ENCODE data around the gene SPAG7. TPM values are rescaled to one million over a fixed set of nuclear protein-coding genes. Genes with fewer than 3 reads are reported as not detected.

SPAG7 gene
- polyA plus RNA-seq, 1 donor (not counting 4 experiments of a cell fraction or from before 2014, with no cell fraction given) = 65.7 TPM

- Histone ChIP-seq H3K4me1 (ENCODE audit: control insufficient read depth, extremely low read depth, insufficient read depth, low read length) (peaks cover 20% of the 10 kb centered on the region), H3K9ac (ENCODE audit: control insufficient read depth, extremely low read depth, insufficient read depth, low read length) (no peak overlapping the region), H2AFZ (ENCODE audit: control insufficient read depth, low read length) (no peak overlapping the region), H4K20me1 (ENCODE audit: control insufficient read depth, extremely low read depth, insufficient read depth, low read length) (no peaks in the 10 kb centered on the region), H3K4me2 (ENCODE audit: control insufficient read depth, extremely low read depth, insufficient read depth, low read depth, low read length) (no peak overlapping the region), H3K36me3 (ENCODE audit: control insufficient read depth in 2 of 2, extremely low read depth in 1 of 2, insufficient read depth in 2 of 2, low read length in 2 of 2) (peaks cover 25 to 44% of the 10 kb centered on the region in 2 experiments), H3K9me1 (ENCODE audit: control insufficient read depth, extremely low read depth, insufficient read depth, low read length) (no peaks in the 10 kb centered on the region), H3K79me2 (ENCODE audit: control insufficient read depth, insufficient read depth, low read length) (no peaks in the 10 kb centered on the region), H3K9me3 (ENCODE audit: control insufficient read depth, low read depth, low read length) (no peaks in the 10 kb centered on the region), H3K27ac (ENCODE audit: control insufficient read depth, insufficient read depth, low read length) (no peak overlapping the region), H3K27me3 (ENCODE audit: control insufficient read depth, extremely low read depth, insufficient read depth, low read length) (no peaks in the 10 kb centered on the region), H3K4me3 (ENCODE audit: control insufficient read depth in 2 of 3, extremely low read depth in 1 of 3, insufficient read depth in 2 of 3, low read depth in 1 of 3, low read length in 3 of 3) (no peak overlapping the region)
- no peak for TF ChIP-seq EZH2 (IDR thresholded peaks at IDR 0.05; ENCODE audit: low read length)
- DNase-seq (ENCODE audit: low read depth, low spot score) (no peak), FAIRE-seq (no peak)
- dilution Hi-C loops (cut with MboI; ENCODE audit: extremely low pct_ligation_motif_present, low sequenced_read_pairs) = no loop called here
Observed at GRCh38 chr17:4972322-4972721, 4.7 kb upstream of the SPAG7 start.

- peaks cover 25 to 39% of the 10 kb centered on the region in 2 experiments for H3K36me3 ChIP-seq (ENCODE audit: control insufficient read depth in 2 of 2, extremely low read depth in 1 of 2, insufficient read depth in 2 of 2, low read length in 2 of 2)
- no peak overlapping the region for H3K9ac ChIP-seq (ENCODE audit: control insufficient read depth, extremely low read depth, insufficient read depth, low read length)
- H3K27me3 ChIP-seq (ENCODE audit: control insufficient read depth, extremely low read depth, insufficient read depth, low read length) = no peaks in the 10 kb centered on the region
- H3K4me2 ChIP-seq (ENCODE audit: control insufficient read depth, extremely low read depth, insufficient read depth, low read depth, low read length) = no peak overlapping the region
- no peaks in the 10 kb centered on the region for H3K9me3 ChIP-seq (ENCODE audit: control insufficient read depth, low read depth, low read length)
- no peak for DNase-seq (ENCODE audit: low read depth, low spot score)
- FAIRE-seq = no peak
- H3K27ac ChIP-seq (ENCODE audit: control insufficient read depth, insufficient read depth, low read length) = no peak overlapping the region
- H3K79me2 ChIP-seq (ENCODE audit: control insufficient read depth, insufficient read depth, low read length) = no peaks in the 10 kb centered on the region
- dilution Hi-C loops (cut with MboI; ENCODE audit: extremely low pct_ligation_motif_present, low sequenced_read_pairs) = no loop called here
- no peaks in the 10 kb centered on the region for H3K9me1 ChIP-seq (ENCODE audit: control insufficient read depth, extremely low read depth, insufficient read depth, low read length)
- no peaks in the 10 kb centered on the region for H4K20me1 ChIP-seq (ENCODE audit: control insufficient read depth, extremely low read depth, insufficient read depth, low read length)
- H3K4me1 ChIP-seq (ENCODE audit: control insufficient read depth, extremely low read depth, insufficient read depth, low read length) = peaks cover 21% of the 10 kb centered on the region
- H3K4me3 ChIP-seq (ENCODE audit: control insufficient read depth in 2 of 3, extremely low read depth in 1 of 3, insufficient read depth in 2 of 3, low read depth in 1 of 3, low read length in 3 of 3) = no peak overlapping the region
- no peak overlapping the region for H2AFZ ChIP-seq (ENCODE audit: control insufficient read depth, low read length)
- no peak for TF ChIP-seq EZH2 (IDR thresholded peaks at IDR 0.05; ENCODE audit: low read length)
- TF ChIP-seq CTCF (optimal IDR thresholded peaks at IDR 0.05 in 1 of 3, IDR thresholded peaks at IDR 0.05 in 1 of 3, conservative IDR thresholded peaks at IDR 0.05 in 1 of 3; ENCODE audit: extremely low read depth in 1 of 3, insufficient read depth in 2 of 3, low read length in 3 of 3) = no peak
Observed at GRCh38 chr17:4971826-4972225, 4.2 kb upstream of the SPAG7 start.

- Histone ChIP-seq H2AFZ (ENCODE audit: control insufficient read depth, low read length) (no peak overlapping the region), H3K4me1 (ENCODE audit: control insufficient read depth, extremely low read depth, insufficient read depth, low read length) (peaks cover 31% of the 10 kb centered on the region), H4K20me1 (ENCODE audit: control insufficient read depth, extremely low read depth, insufficient read depth, low read length) (no peaks in the 10 kb centered on the region), H3K9ac (ENCODE audit: control insufficient read depth, extremely low read depth, insufficient read depth, low read length) (no peak overlapping the region), H3K36me3 (ENCODE audit: control insufficient read depth in 2 of 2, extremely low read depth in 1 of 2, insufficient read depth in 2 of 2, low read length in 2 of 2) (peaks cover 25 to 34% of the 10 kb centered on the region in 2 experiments), H3K4me2 (ENCODE audit: control insufficient read depth, extremely low read depth, insufficient read depth, low read depth, low read length) (no peak overlapping the region), H3K9me3 (ENCODE audit: control insufficient read depth, low read depth, low read length) (no peaks in the 10 kb centered on the region), H3K4me3 (ENCODE audit: control insufficient read depth in 2 of 3, extremely low read depth in 1 of 3, insufficient read depth in 2 of 3, low read depth in 1 of 3, low read length in 3 of 3) (no peak overlapping the region), H3K79me2 (ENCODE audit: control insufficient read depth, insufficient read depth, low read length) (peaks cover 3% of the 10 kb centered on the region), H3K27me3 (ENCODE audit: control insufficient read depth, extremely low read depth, insufficient read depth, low read length) (no peaks in the 10 kb centered on the region), H3K9me1 (ENCODE audit: control insufficient read depth, extremely low read depth, insufficient read depth, low read length) (no peaks in the 10 kb centered on the region), H3K27ac (ENCODE audit: control insufficient read depth, insufficient read depth, low read length) (no peak overlapping the region)
- FAIRE-seq = no peak
- dilution Hi-C loops (cut with MboI; ENCODE audit: extremely low pct_ligation_motif_present, low sequenced_read_pairs) = no loop called here
- TF ChIP-seq EZH2 (IDR thresholded peaks at IDR 0.05; ENCODE audit: low read length) (no peak), CTCF (optimal IDR thresholded peaks at IDR 0.05 in 1 of 3, IDR thresholded peaks at IDR 0.05 in 1 of 3, conservative IDR thresholded peaks at IDR 0.05 in 1 of 3; ENCODE audit: extremely low read depth in 1 of 3, insufficient read depth in 2 of 3, low read length in 3 of 3) (no peak)
- DNase-seq (ENCODE audit: low read depth, low spot score) = no peak
Observed at GRCh38 chr17:4970273-4970672, 2.7 kb upstream of the SPAG7 start.

Measured in keratinocyte (primary cell).